ENCODE data around the gene HSD17B8.

HSD17B8 gene

GRCh38 chr6:33177552-33178446 is 26.7 kb upstream of the HSD17B8 start:
- no peak overlapping the region for H3K27ac ChIP-seq (ENCODE audit: low read length)
- no peaks in the 10 kb centered on the region for H3K4me1 ChIP-seq (ENCODE audit: insufficient read depth, low read length)
- no peak for DNase-seq
- H2AFZ ChIP-seq (ENCODE audit: low read depth, low read length), result no peak overlapping the region
- H3K36me3 ChIP-seq (ENCODE audit: insufficient read depth, low read length), result no peaks in the 10 kb centered on the region
- no peak overlapping the region for H3K4me2 ChIP-seq (ENCODE audit: insufficient read depth, low read length)
- no peaks in the 10 kb centered on the region for H3K9me3 ChIP-seq (ENCODE audit: insufficient read depth, low read length, severe bottlenecking)
- H3K27me3 ChIP-seq (ENCODE audit: insufficient read depth, low read length, poor library complexity), result no peaks in the 10 kb centered on the region
- no peak for ATAC-seq (ENCODE audit: insufficient read depth, low read depth)
- TF ChIP-seq, protein P1, sequence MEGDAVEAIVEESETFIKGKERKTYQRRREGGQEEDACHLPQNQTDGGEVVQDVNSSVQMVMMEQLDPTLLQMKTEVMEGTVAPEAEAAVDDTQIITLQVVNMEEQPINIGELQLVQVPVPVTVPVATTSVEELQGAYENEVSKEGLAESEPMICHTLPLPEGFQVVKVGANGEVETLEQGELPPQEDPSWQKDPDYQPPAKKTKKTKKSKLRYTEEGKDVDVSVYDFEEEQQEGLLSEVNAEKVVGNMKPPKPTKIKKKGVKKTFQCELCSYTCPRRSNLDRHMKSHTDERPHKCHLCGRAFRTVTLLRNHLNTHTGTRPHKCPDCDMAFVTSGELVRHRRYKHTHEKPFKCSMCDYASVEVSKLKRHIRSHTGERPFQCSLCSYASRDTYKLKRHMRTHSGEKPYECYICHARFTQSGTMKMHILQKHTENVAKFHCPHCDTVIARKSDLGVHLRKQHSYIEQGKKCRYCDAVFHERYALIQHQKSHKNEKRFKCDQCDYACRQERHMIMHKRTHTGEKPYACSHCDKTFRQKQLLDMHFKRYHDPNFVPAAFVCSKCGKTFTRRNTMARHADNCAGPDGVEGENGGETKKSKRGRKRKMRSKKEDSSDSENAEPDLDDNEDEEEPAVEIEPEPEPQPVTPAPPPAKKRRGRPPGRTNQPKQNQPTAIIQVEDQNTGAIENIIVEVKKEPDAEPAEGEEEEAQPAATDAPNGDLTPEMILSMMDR (IDR thresholded peaks at IDR 0.05; ENCODE audit: borderline replicate concordance, extremely low read depth, low read length, poor library complexity, severe bottlenecking), result no peak
- no peak for TF ChIP-seq EZH2 (IDR thresholded peaks at IDR 0.05; ENCODE audit: borderline replicate concordance, low read depth, low read length, severe bottlenecking)
- no peak overlapping the region for H3K9ac ChIP-seq (ENCODE audit: low read depth, low read length)
- H3K4me3 ChIP-seq (ENCODE audit: low read depth in 1 of 2, low read length in 2 of 2), result no peak overlapping the region
- no peaks in the 10 kb centered on the region for H4K20me1 ChIP-seq (ENCODE audit: insufficient read depth, low read length)
- H3K79me2 ChIP-seq (ENCODE audit: insufficient read depth, low read length), result no peaks in the 10 kb centered on the region

DNA sequence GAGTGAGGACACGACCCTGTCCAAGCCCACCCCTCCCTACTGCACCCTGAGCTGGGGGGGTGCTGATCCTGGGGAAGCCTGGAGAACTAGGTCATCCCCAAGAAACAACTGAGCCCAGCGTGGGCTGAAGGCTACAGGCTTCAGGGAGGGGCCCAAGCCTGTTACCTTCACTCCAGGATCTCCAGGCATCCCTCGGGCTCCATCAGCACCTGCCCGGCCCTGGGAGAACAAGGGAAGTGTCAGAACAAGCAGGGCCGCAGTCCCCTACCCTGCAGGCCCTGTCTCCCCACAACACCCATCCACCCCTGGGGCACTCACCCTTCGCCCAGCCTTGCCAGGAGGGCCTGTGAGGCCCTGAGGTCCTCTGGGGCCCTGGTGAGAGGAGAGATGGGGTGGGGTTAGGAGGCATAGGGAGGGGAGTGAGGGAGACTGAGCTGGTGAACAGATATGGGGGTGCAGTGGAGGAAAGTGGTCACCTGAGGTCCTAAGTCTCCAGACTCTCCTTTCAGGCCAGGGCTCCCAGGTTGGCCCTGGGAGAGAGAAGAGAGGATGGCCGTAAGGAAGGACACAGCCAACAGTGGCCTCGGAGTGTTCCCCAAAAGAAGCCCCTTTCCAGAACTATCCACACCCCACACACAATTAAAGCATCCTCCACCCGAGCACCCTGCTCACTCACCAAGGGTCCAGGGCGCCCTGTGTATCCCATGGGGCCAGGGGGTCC is 25.5 kb upstream of the HSD17B8 start:
- Histone ChIP-seq H2AFZ (ENCODE audit: low read depth, low read length) (no peak overlapping the region), H3K27ac (ENCODE audit: low read length) (no peak overlapping the region), H3K4me1 (ENCODE audit: insufficient read depth, low read length) (peaks cover 11% of the 10 kb centered on the region), H3K4me3 (ENCODE audit: low read depth in 1 of 2, low read length in 2 of 2) (no peak overlapping the region), H3K27me3 (ENCODE audit: insufficient read depth, low read length, poor library complexity) (no peaks in the 10 kb centered on the region), H3K36me3 (ENCODE audit: insufficient read depth, low read length) (no peaks in the 10 kb centered on the region), H3K4me2 (ENCODE audit: insufficient read depth, low read length) (no peak overlapping the region), H3K9me3 (ENCODE audit: insufficient read depth, low read length, severe bottlenecking) (peaks cover 3% of the 10 kb centered on the region), H3K9ac (ENCODE audit: low read depth, low read length) (no peak overlapping the region), H4K20me1 (ENCODE audit: insufficient read depth, low read length) (no peaks in the 10 kb centered on the region), H3K79me2 (ENCODE audit: insufficient read depth, low read length) (no peaks in the 10 kb centered on the region)
- TF ChIP-seq, protein P1 (IDR thresholded peaks at IDR 0.05; ENCODE audit: borderline replicate concordance, extremely low read depth, low read length, poor library complexity, severe bottlenecking), result no peak
- TF ChIP-seq EZH2 (IDR thresholded peaks at IDR 0.05; ENCODE audit: borderline replicate concordance, low read depth, low read length, severe bottlenecking), result no peak
- ATAC-seq (ENCODE audit: insufficient read depth, low read depth) (no peak), DNase-seq (no peak)

GRCh38 chr6:33181141-33181540 is 23.3 kb upstream of the HSD17B8 start:
- no peak overlapping the region for H3K4me2 ChIP-seq (ENCODE audit: insufficient read depth, low read length)

More at GRCh38 chr6:33181141-33181540, 23.3 kb upstream of the HSD17B8 start:
- DNase-seq, result no peak
- Histone ChIP-seq H4K20me1 (ENCODE audit: insufficient read depth, low read length) (no peaks in the 10 kb centered on the region), H3K27me3 (ENCODE audit: insufficient read depth, low read length, poor library complexity) (no peaks in the 10 kb centered on the region), H3K4me3 (ENCODE audit: low read depth in 1 of 2, low read length in 2 of 2) (no peak overlapping the region), H3K9ac (ENCODE audit: low read depth, low read length) (no peak overlapping the region), H3K79me2 (ENCODE audit: insufficient read depth, low read length) (no peaks in the 10 kb centered on the region), H3K36me3 (ENCODE audit: insufficient read depth, low read length) (no peaks in the 10 kb centered on the region), H2AFZ (ENCODE audit: low read depth, low read length) (no peak overlapping the region), H3K4me1 (ENCODE audit: insufficient read depth, low read length) (peaks cover 16% of the 10 kb centered on the region), H3K27ac (ENCODE audit: low read length) (no peak overlapping the region), H3K9me3 (ENCODE audit: insufficient read depth, low read length, severe bottlenecking) (peaks cover 3% of the 10 kb centered on the region)
- TF ChIP-seq EZH2 (IDR thresholded peaks at IDR 0.05; ENCODE audit: borderline replicate concordance, low read depth, low read length, severe bottlenecking), result no peak
- TF ChIP-seq, protein P1 (IDR thresholded peaks at IDR 0.05; ENCODE audit: borderline replicate concordance, extremely low read depth, low read length, poor library complexity, severe bottlenecking), result no peak
- no peak for ATAC-seq (ENCODE audit: insufficient read depth, low read depth)

Data from DND-41 (cell line).